OCI-LY7 (cell line): ENCODE data around the gene RBM47. TPM values are rescaled to one million over a fixed set of nuclear protein-coding genes. Genes with fewer than 3 reads are reported as not detected.

Source experiments
- BruUV-seq: library from RNA; stranded (reverse); fragments of 400-500 nt; replicated peaks from 2 replicates; lab custom pipeline; 2021; lab: Mats Ljungman, UMichigan
- CTCF ChIA-PET: fragments of 300-600 bp; sonication (Branson Sonifier 250); formaldehyde crosslinking; loops from one replicate; lab custom pipeline; 2022; ENCODE audit warnings: antibody characterized with exemption; ENCODE audit not compliant: unreplicated experiment; lab: Charles Lee
- POLR2A ChIA-PET: fragments of 300-600 bp; sonication (Branson Sonifier 250); formaldehyde crosslinking; loops from one replicate; lab custom pipeline; 2022; ENCODE audit warnings: antibody characterized with exemption; lab: Charles Lee
- DNase-seq: peaks from one replicate; pipeline ENCODE4 v3.0.0-alpha.2; 2015; ENCODE audit warnings: low spot score
- H2AFZ ChIP-seq: fragments of 200-600 bp; sonication (generic), shearing (Covaris generic); 2 replicates; pipeline ENCODE4 v1.6.1; 2014; ENCODE audit warnings: mild to moderate bottlenecking, antibody characterized with exemption, low read length, moderate library complexity
- H3K27ac ChIP-seq: fragments of 200-600 bp; sonication (generic); 2 replicates; pipeline ENCODE4 v1.5.1; 2014; ENCODE audit warnings: mixed run types, low read depth, mild to moderate bottlenecking, moderate library complexity, low read length, inconsistent platforms; ENCODE audit not compliant: poor library complexity, severe bottlenecking
- H3K36me3 ChIP-seq: fragments of 200-600 bp; sonication (generic); 2 replicates; pipeline ENCODE4 v1.6.1; 2014; ENCODE audit warnings: mild to moderate bottlenecking, antibody characterized with exemption, low read length, moderate library complexity, mixed read lengths; ENCODE audit not compliant: insufficient read depth
- H3K4me1 ChIP-seq: fragments of 200-600 bp; sonication (generic); 2 replicates; pipeline ENCODE4 v1.5.1; 2014; ENCODE audit warnings: mild to moderate bottlenecking, low read length; ENCODE audit not compliant: insufficient read depth, poor library complexity, severe bottlenecking
- H3K4me2 ChIP-seq: fragments of 200-600 bp; sonication (generic); 2 replicates; pipeline ENCODE4 v1.6.1; 2014; ENCODE audit warnings: mild to moderate bottlenecking, low read length
- H3K4me3 ChIP-seq: fragments of 200-600 bp; sonication (generic); 2 replicates; pipeline ENCODE4 v1.5.1; 2014; ENCODE audit warnings: mild to moderate bottlenecking, low read depth, low read length; ENCODE audit not compliant: poor library complexity, severe bottlenecking
- H3K79me2 ChIP-seq: fragments of 200-600 bp; sonication (generic); 2 replicates; pipeline ENCODE4 v1.6.1; 2016; ENCODE audit warnings: low read depth, mild to moderate bottlenecking, low read length, moderate library complexity, mixed read lengths; ENCODE audit not compliant: insufficient read depth
- H3K9me2 ChIP-seq: fragments of 200-600 bp; sonication (generic); 2 replicates; pipeline ENCODE4 v1.6.1; 2016; ENCODE audit warnings: mild to moderate bottlenecking, low read length, mixed read lengths; ENCODE audit not compliant: insufficient read depth
- H3K9me3 ChIP-seq: fragments of 200-600 bp; sonication (generic); 2 replicates; pipeline ENCODE4 v1.6.1; 2014; ENCODE audit warnings: mild to moderate bottlenecking, mixed run types, low read length, mixed read lengths
- H4K20me1 ChIP-seq: fragments of 200-600 bp; sonication (generic); 2 replicates; pipeline ENCODE4 v1.6.1; 2014; ENCODE audit warnings: mild to moderate bottlenecking, antibody characterized with exemption, low read length, moderate library complexity, mixed read lengths; ENCODE audit not compliant: insufficient read depth
- EZH2phosphoT487 ChIP-seq: fragments of 200-600 bp; sonication (generic); IDR thresholded peaks from 2 replicates; pipeline ENCODE4 v1.6.1; 2018; ENCODE audit warnings: low read depth, borderline replicate concordance, mild to moderate bottlenecking, mixed run types, antibody characterized with exemption, low read length, moderate library complexity, mixed read lengths
- intact Hi-C: fragments of 100-400 bp; cut with micrococcal nuclease; formaldehyde crosslinking; loops from one replicate; pipeline ENCODE4 v1.10.0; 2022; ENCODE audit not compliant: unreplicated experiment
- total RNA-seq, 2 experiments: library from RNA; depleted of rRNA in 1 of 2; stranded (reverse); fragments of >200 nt in 1 of 2; shearing (Covaris generic) in 1 of 2; gene quantifications; 2 replicates each; pipeline ENCODE4 v1.2.3, GENCODE V29; 2014 to 2022
- TF ChIP-seq, protein P1 (sequence below): fragments of 200-600 bp; sonication (generic); conservative IDR thresholded peaks from 2 replicates; pipeline ENCODE4 v1.5.1; 2014; ENCODE audit warnings: mild to moderate bottlenecking, antibody characterized with exemption, low read length, moderate library complexity, mixed read lengths

Gene RBM47
- total RNA-seq, 2 experiments from 2014 or later = 5.3 to 14.2 TPM

DNA sequence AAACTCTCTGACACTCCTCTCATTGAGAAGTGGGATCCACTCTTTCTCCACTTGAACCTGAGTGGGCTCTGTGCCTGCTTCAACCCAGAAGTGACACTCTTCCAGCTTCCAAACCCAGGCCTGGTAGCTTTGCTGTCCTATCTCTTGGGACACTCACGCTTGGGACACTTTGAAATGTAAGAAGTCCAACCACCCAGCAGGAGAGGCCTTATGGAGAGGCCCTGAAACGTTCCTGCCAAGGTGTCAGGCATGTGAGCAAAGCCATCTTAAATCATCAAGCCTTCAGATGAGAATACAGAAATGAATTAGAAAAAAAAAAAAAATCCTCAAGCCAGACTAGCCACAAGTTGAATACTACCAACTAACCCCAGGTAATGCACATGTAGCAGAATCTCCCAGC, 30.2 kb downstream of the RBM47 start:
- Histone ChIP-seq H3K4me2 (no peak overlapping the region), H3K27ac (no peak overlapping the region), H3K9me3 (no peaks in the 10 kb centered on the region), H3K36me3 (no peaks in the 10 kb centered on the region), H2AFZ (no peak overlapping the region), H3K79me2 (no peaks in the 10 kb centered on the region), H3K9me2 (no peaks in the 10 kb centered on the region), H3K4me3 (no peak overlapping the region), H4K20me1 (no peaks in the 10 kb centered on the region), H3K4me1 (no peaks in the 10 kb centered on the region)
- intact Hi-C loops = no loop called here
- BruUV-seq = no TSS peak
- TF ChIP-seq EZH2phosphoT487 = no peak
- TF ChIP-seq, protein P1, sequence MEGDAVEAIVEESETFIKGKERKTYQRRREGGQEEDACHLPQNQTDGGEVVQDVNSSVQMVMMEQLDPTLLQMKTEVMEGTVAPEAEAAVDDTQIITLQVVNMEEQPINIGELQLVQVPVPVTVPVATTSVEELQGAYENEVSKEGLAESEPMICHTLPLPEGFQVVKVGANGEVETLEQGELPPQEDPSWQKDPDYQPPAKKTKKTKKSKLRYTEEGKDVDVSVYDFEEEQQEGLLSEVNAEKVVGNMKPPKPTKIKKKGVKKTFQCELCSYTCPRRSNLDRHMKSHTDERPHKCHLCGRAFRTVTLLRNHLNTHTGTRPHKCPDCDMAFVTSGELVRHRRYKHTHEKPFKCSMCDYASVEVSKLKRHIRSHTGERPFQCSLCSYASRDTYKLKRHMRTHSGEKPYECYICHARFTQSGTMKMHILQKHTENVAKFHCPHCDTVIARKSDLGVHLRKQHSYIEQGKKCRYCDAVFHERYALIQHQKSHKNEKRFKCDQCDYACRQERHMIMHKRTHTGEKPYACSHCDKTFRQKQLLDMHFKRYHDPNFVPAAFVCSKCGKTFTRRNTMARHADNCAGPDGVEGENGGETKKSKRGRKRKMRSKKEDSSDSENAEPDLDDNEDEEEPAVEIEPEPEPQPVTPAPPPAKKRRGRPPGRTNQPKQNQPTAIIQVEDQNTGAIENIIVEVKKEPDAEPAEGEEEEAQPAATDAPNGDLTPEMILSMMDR = no peak
- no peak for DNase-seq
- ChIA-PET CTCF (no interaction called here), POLR2A (interaction anchor here (1.5 kb wide), 1 partner anchor 13 kb away, joined by 5 read pairs; no protein-coding TSS in a partner anchor)

DNA sequence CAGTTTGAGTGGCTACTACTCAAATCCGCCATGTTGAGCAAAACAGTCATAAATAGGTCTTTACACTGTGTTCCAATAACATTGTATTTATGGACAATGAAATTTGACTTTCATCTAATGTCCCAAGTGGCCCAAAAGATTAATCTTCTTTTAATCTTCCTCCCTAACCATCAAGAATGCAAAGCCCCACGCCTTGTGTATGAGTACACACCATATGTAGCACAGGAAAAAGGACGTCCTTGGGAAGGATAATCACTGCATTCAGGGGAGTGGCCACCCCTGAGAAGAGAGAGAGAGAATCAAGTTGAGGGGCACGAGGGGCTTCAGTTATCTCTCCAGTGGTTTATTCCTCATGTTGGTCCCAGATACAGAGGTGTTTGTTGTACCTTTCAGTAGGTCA, 33.1 kb downstream of the RBM47 start:
- intact Hi-C loops = no loop called here
- Histone ChIP-seq H3K27ac (no peak overlapping the region), H3K4me2 (no peak overlapping the region), H3K36me3 (no peaks in the 10 kb centered on the region), H3K9me2 (no peaks in the 10 kb centered on the region), H3K4me3 (no peak overlapping the region), H3K79me2 (no peaks in the 10 kb centered on the region), H3K9me3 (no peaks in the 10 kb centered on the region), H4K20me1 (no peaks in the 10 kb centered on the region), H3K4me1 (no peaks in the 10 kb centered on the region), H2AFZ (peak overlapping the region; percentile 17; the same call in 1 of the 2 replicates)
- DNase-seq = no peak
- POLR2A ChIA-PET = interaction anchor here (0.6 to 0.7 kb wide), 2 partner anchors 59 to 572 kb away, joined by 3 read pairs; no protein-coding TSS in a partner anchor
- CTCF ChIA-PET = no interaction called here
- no peak for TF ChIP-seq EZH2phosphoT487
- TF ChIP-seq, protein P1 = no peak
- no TSS peak for BruUV-seq

DNA sequence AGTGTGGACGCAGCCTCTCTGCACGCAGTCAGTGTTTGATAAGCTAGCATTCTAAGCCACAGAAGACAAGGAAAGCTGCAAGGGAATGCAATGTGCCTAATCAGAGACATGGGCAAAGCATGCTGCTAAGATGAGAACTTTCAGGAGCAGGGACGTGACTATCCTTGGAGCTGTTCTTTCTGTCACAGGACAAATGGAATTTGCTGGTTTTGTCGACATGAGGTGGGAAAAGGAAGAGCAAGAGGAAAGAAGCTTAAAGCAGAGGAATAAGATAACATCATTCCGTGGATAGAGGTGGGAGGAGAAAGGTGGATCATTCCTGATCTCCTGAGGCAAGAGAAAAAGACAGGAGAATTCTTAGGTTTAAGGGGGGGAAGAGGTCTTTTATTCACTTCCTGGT, 33.7 kb downstream of the RBM47 start:
- no peaks in the 10 kb centered on the region for H3K4me1 ChIP-seq
- H3K4me3 ChIP-seq = no peak overlapping the region
- H3K27ac ChIP-seq = no peak overlapping the region
- peak overlapping the region; percentile 17; the same call in 1 of the 2 replicates for H2AFZ ChIP-seq
- POLR2A ChIA-PET = interaction anchor here (0.6 to 1.4 kb wide), 3 partner anchors 60 to 572 kb away, joined by 3 read pairs; no protein-coding TSS in a partner anchor
- no peaks in the 10 kb centered on the region for H3K9me2 ChIP-seq
- no peaks in the 10 kb centered on the region for H3K36me3 ChIP-seq
- CTCF ChIA-PET = no interaction called here
- no peaks in the 10 kb centered on the region for H3K9me3 ChIP-seq
- H3K79me2 ChIP-seq = no peaks in the 10 kb centered on the region
- no peaks in the 10 kb centered on the region for H4K20me1 ChIP-seq
- intact Hi-C loops = no loop called here
- H3K4me2 ChIP-seq = no peak overlapping the region
- TF ChIP-seq, protein P1 = no peak
- no peak for TF ChIP-seq EZH2phosphoT487
- DNase-seq = no peak
- BruUV-seq = no TSS peak
